H1 (cell line): ENCODE data around the gene ATP5PF. TPM values are rescaled to one million over a fixed set of nuclear protein-coding genes. Genes with fewer than 3 reads are reported as not detected.

ENCODE experiments used
- CTCF ChIA-PET: fragments of 300-600 bp; sonication (Branson Sonifier 250); formaldehyde crosslinking; loops from one replicate; lab custom pipeline; 2021; ENCODE audit not compliant: partially characterized antibody; lab: Charles Lee
- POLR2A ChIA-PET: fragments of 300-600 bp; sonication (Branson Sonifier 250); formaldehyde crosslinking; loops from one replicate; lab custom pipeline; 2021; ENCODE audit warnings: inconsistent platforms; ENCODE audit not compliant: partially characterized antibody; lab: Charles Lee
- DNase-seq, 2 experiments: peaks; one replicate each; pipeline versions ENCODE4 v3.0.0 to v3.0.0-alpha.2; 2010 to 2022; ENCODE audit warnings: low spot score in 2 of 2, low read depth in 1 of 2, mixed read lengths in 1 of 2
- FAIRE-seq: peaks from 2 replicates; lab custom pipeline; 2011; peaks lifted over from hg19 to GRCh38; lab: Jason Lieb, UNC
- H2AFZ ChIP-seq: 2 replicates; pipeline ENCODE4 v1.8.1; 2012; ENCODE audit warnings: low read length, inconsistent platforms
- H2AK5ac ChIP-seq: 2 replicates; pipeline ENCODE4 v1.6.1; 2013; ENCODE audit warnings: low read depth, low read length
- H2BK120ac ChIP-seq: replicated peaks from 2 replicates; pipeline ENCODE3; 2013; ENCODE audit warnings: low read depth, low read length, inconsistent platforms
- H2BK12ac ChIP-seq: 2 replicates; pipeline ENCODE4 v1.6.1; 2013; ENCODE audit warnings: low read depth, low read length
- H2BK15ac ChIP-seq: 2 replicates; pipeline ENCODE4 v1.6.1; 2013; ENCODE audit warnings: low read length
- H2BK20ac ChIP-seq: 2 replicates; pipeline ENCODE4 v1.6.1; 2013; ENCODE audit warnings: low read length
- H2BK5ac ChIP-seq: 2 replicates; pipeline ENCODE4 v1.6.1; 2013; ENCODE audit warnings: low read depth, low read length
- H3K14ac ChIP-seq: 2 replicates; pipeline ENCODE4 v1.6.1; 2013; ENCODE audit warnings: inconsistent platforms; ENCODE audit not compliant: insufficient read length
- H3K18ac ChIP-seq: 2 replicates; pipeline ENCODE4 v1.6.1; 2013; ENCODE audit warnings: low read length; ENCODE audit errors: extremely low read depth
- H3K23ac ChIP-seq: 2 replicates; pipeline ENCODE4 v1.6.1; 2013; ENCODE audit warnings: inconsistent platforms; ENCODE audit not compliant: insufficient read length
- H3K23me2 ChIP-seq: 2 replicates; pipeline ENCODE4 v1.6.1; 2013; ENCODE audit warnings: low read depth, low read length
- H3K27ac ChIP-seq: 2 replicates; pipeline ENCODE4 v1.6.1; 2011; ENCODE audit warnings: low read depth, low read length, inconsistent platforms
- H3K27me3 ChIP-seq, 4 experiments: replicated peaks in 1 of 4; 1 replicate in 1 of 4; 2 replicates in 3 of 4; pipeline versions ENCODE4 v1.6.1 to v1.8.1; 2011 to 2013; ENCODE audit warnings: low read length in 3 of 4, mild to moderate bottlenecking in 3 of 4, inconsistent platforms in 2 of 4, mixed read lengths in 2 of 4, moderate library complexity in 1 of 4; ENCODE audit not compliant: control insufficient read depth in 3 of 4, insufficient read depth in 3 of 4; ENCODE audit errors: extremely low read depth in 1 of 4
- H3K36me3 ChIP-seq, 4 experiments: 2 replicates each; pipeline versions ENCODE4 v1.6.1 to v1.8.1; 2011 to 2013; ENCODE audit warnings: mild to moderate bottlenecking in 4 of 4, low read length in 3 of 4, moderate library complexity in 2 of 4, control low read depth in 1 of 4, inconsistent platforms in 1 of 4; ENCODE audit not compliant: insufficient read depth in 4 of 4, control insufficient read depth in 2 of 4
- H3K4ac ChIP-seq: replicated peaks from 2 replicates; pipeline ENCODE3; 2013; ENCODE audit warnings: low read length, low read depth, mixed read lengths, inconsistent platforms; ENCODE audit not compliant: insufficient read length
- H3K4me1 ChIP-seq, 4 experiments: replicated peaks in 1 of 4; 1 replicate in 1 of 4; 2 replicates in 3 of 4; pipeline versions ENCODE4 v1.6.1 to v1.8.1; 2011 to 2013; ENCODE audit warnings: low read length in 3 of 4, inconsistent platforms in 2 of 4, mixed read lengths in 1 of 4; ENCODE audit not compliant: insufficient read depth in 4 of 4, control insufficient read depth in 3 of 4
- H3K4me2 ChIP-seq, 2 experiments: 2 replicates each; pipeline versions ENCODE4 v1.6.1 to v1.8.1; 2011 to 2013; ENCODE audit warnings: low read depth in 2 of 2, low read length in 2 of 2, control low read depth in 1 of 2, inconsistent platforms in 1 of 2, mild to moderate bottlenecking in 1 of 2; ENCODE audit not compliant: insufficient read depth in 1 of 2
- H3K4me3 ChIP-seq, 4 experiments: fragments of 200-600, 300-600 bp in 1 of 4; sonication (generic), shearing (Covaris generic), sonication (Bioruptor Twin) in 1 of 4; 2 replicates each; pipeline versions ENCODE4 v1.5.1 to v1.8.1; 2011 to 2016; ENCODE audit warnings: low read length in 4 of 4, low read depth in 3 of 4, control low read depth in 2 of 4, inconsistent platforms in 2 of 4, mild to moderate bottlenecking in 2 of 4, mixed read lengths in 1 of 4, moderate library complexity in 1 of 4; ENCODE audit not compliant: insufficient read depth in 2 of 4; ENCODE audit errors: extremely low read depth in 1 of 4
- H3K56ac ChIP-seq: replicated peaks from 2 replicates; pipeline ENCODE3; 2013; ENCODE audit warnings: low read depth, mild to moderate bottlenecking, mixed read lengths, low read length, inconsistent platforms; ENCODE audit not compliant: insufficient read length
- H3K79me1 ChIP-seq: 2 replicates; pipeline ENCODE4 v1.6.1; 2013; ENCODE audit warnings: low read depth, low read length, control low read depth
- H3K79me2 ChIP-seq, 2 experiments: 2 replicates each; pipeline versions ENCODE4 v1.6.1 to v1.8.1; 2012 to 2013; ENCODE audit warnings: low read length in 2 of 2, mild to moderate bottlenecking in 2 of 2, inconsistent platforms in 1 of 2; ENCODE audit not compliant: insufficient read depth in 2 of 2, control insufficient read depth in 1 of 2
- H3K9ac ChIP-seq, 4 experiments: replicated peaks in 1 of 4; 1 replicate in 1 of 4; 2 replicates in 3 of 4; pipeline versions ENCODE4 v1.6.1 to v1.8.1; 2011 to 2013; ENCODE audit warnings: low read depth in 3 of 4, low read length in 3 of 4, control low read depth in 2 of 4, mild to moderate bottlenecking in 2 of 4, moderate library complexity in 2 of 4, inconsistent platforms in 1 of 4; ENCODE audit errors: extremely low read depth in 1 of 4
- H3K9me3 ChIP-seq, 2 experiments: 2 replicates each; pipeline versions ENCODE4 v1.6.1 to v1.8.1; 2012 to 2013; ENCODE audit warnings: mild to moderate bottlenecking in 2 of 2, moderate library complexity in 2 of 2, control low read depth in 1 of 2, inconsistent platforms in 1 of 2, low read depth in 1 of 2, low read length in 1 of 2, mixed read lengths in 1 of 2; ENCODE audit not compliant: insufficient read depth in 2 of 2
- H4K20me1 ChIP-seq, 2 experiments: replicated peaks in 1 of 2; 2 replicates each; pipeline versions ENCODE3 to v1.8.1; 2011 to 2013; ENCODE audit warnings: inconsistent platforms in 2 of 2, low read length in 2 of 2, mild to moderate bottlenecking in 1 of 2; ENCODE audit not compliant: insufficient read depth in 2 of 2, control insufficient read depth in 1 of 2
- H4K5ac ChIP-seq: 2 replicates; pipeline ENCODE4 v1.6.1; 2013; ENCODE audit warnings: low read length, low read depth, mixed read lengths, inconsistent platforms; ENCODE audit not compliant: insufficient read length
- H4K8ac ChIP-seq: 2 replicates; pipeline ENCODE4 v1.8.0; 2013; ENCODE audit warnings: mild to moderate bottlenecking, moderate library complexity, low read length, inconsistent platforms; ENCODE audit not compliant: insufficient read depth; ENCODE audit errors: extremely low read depth
- H4K91ac ChIP-seq: replicated peaks from 2 replicates; pipeline ENCODE3; 2013; ENCODE audit warnings: low read length, mixed read lengths, inconsistent platforms; ENCODE audit not compliant: insufficient read length
- BACH1 ChIP-seq: IDR thresholded peaks from 2 replicates; pipeline ENCODE4 v1.6.1; 2012; ENCODE audit warnings: low read length, improper control_type of control experiment
- CEBPB ChIP-seq: IDR thresholded peaks from 2 replicates; pipeline ENCODE4 v1.6.1; 2012; ENCODE audit warnings: low read depth, low read length
- CTBP2 ChIP-seq: IDR thresholded peaks from 2 replicates; pipeline ENCODE4 v1.7.0; 2011; ENCODE audit warnings: borderline replicate concordance, mild to moderate bottlenecking, moderate library complexity, mixed read lengths, low read length; ENCODE audit not compliant: insufficient read depth, insufficient read length
- GTF2F1 ChIP-seq: IDR thresholded peaks from 2 replicates; pipeline ENCODE4 v1.6.1; 2012; ENCODE audit warnings: low read depth, low read length, improper control_type of control experiment, borderline replicate concordance
- JUND ChIP-seq: IDR thresholded peaks from 2 replicates; pipeline ENCODE4 v1.6.1; 2011; ENCODE audit warnings: mild to moderate bottlenecking, improper control_type of control experiment, low read length
- KDM5A ChIP-seq: fragments of 200-600 bp; IDR thresholded peaks from 2 replicates; pipeline ENCODE4 v1.7.1; 2012; ENCODE audit warnings: mild to moderate bottlenecking, low read length, inconsistent platforms, mixed read lengths
- POLR2A ChIP-seq, 2 experiments: IDR thresholded peaks; 1 replicate in 1 of 2; 2 replicates in 1 of 2; pipeline ENCODE4 v1.6.1; 2011; ENCODE audit warnings: low read depth in 2 of 2, low read length in 2 of 2, mild to moderate bottlenecking in 2 of 2; ENCODE audit errors: control extremely low read depth in 1 of 2
- RAD21 ChIP-seq, 2 experiments: IDR thresholded peaks in 1 of 2; conservative IDR thresholded peaks in 1 of 2; 2 replicates each; pipeline ENCODE4 v1.6.1; 2011; ENCODE audit warnings: low read depth in 2 of 2, low read length in 2 of 2, improper control_type of control experiment in 1 of 2, inconsistent platforms in 1 of 2, mild to moderate bottlenecking in 1 of 2, moderate library complexity in 1 of 2
- TAF7 ChIP-seq: optimal IDR thresholded peaks from 2 replicates; pipeline ENCODE3; 2011; ENCODE audit warnings: low read depth, mild to moderate bottlenecking, inconsistent platforms, low read length, moderate library complexity, borderline replicate concordance
- WGBS, 2 experiments: shearing (Covaris generic) in 1 of 2; methylation state at CpG; one replicate each; pipeline versions ENCODE4 v1.1.6 to v1.1.7; 2013 to 2015; ENCODE audit warnings: low lambda C conversion rate in 2 of 2, mixed read lengths in 2 of 2, inconsistent platforms in 1 of 2, low coverage in 1 of 2, missing lambda C conversion rate in 1 of 2; ENCODE audit not compliant: insufficient replicate concordance in 2 of 2, insufficient coverage in 1 of 2, insufficient read length in 1 of 2; ENCODE audit errors: extremely low coverage in 1 of 2, missing lambda C conversion rate in 1 of 2; 5-methylcytosine and 5-hydroxymethylcytosine counted together
- polyA plus RNA-seq, 7 experiments: library from polyadenylated mRNA; depleted of rRNA in 3 of 7; stranded (reverse) in 5 of 7; unstranded in 2 of 7; fragments of >200 nt in 5 of 7; fragments of 200-250 nt in 2 of 7; gene quantifications; 1 replicate in 5 of 7; 2 replicates in 1 of 7; 4 replicates in 1 of 7; pipeline versions ENCODE4 v1.2.1 to v1.2.3, GENCODE V29; 2011 to 2013; ENCODE audit warnings: missing spikeins in 2 of 7, mixed read lengths in 2 of 7
- total RNA-seq: library from RNA; stranded (reverse); fragmentation: NEBNext Ultra II Directional; extraction: Animal tissue kit (Norgen Biotek cat#: 25700); gene quantifications from 2 replicates; pipeline ENCODE4 v1.2.1, GENCODE V29; 2021
- TF ChIP-seq, protein P1 (sequence below): IDR thresholded peaks from 2 replicates; pipeline ENCODE4 v1.6.1; 2011; ENCODE audit warnings: low read depth, mild to moderate bottlenecking, low read length; ENCODE audit not compliant: insufficient read depth
- TF ChIP-seq, protein P2 (sequence below): IDR thresholded peaks from 2 replicates; pipeline ENCODE4 v1.6.1; 2012; ENCODE audit warnings: inconsistent platforms

Gene ATP5PF
- total and polyA plus RNA-seq, 2 of the 8 experiments (the other 6 are each of a cell fraction or from before 2014, with no cell fraction given), result 135 to 240 TPM

DNA sequence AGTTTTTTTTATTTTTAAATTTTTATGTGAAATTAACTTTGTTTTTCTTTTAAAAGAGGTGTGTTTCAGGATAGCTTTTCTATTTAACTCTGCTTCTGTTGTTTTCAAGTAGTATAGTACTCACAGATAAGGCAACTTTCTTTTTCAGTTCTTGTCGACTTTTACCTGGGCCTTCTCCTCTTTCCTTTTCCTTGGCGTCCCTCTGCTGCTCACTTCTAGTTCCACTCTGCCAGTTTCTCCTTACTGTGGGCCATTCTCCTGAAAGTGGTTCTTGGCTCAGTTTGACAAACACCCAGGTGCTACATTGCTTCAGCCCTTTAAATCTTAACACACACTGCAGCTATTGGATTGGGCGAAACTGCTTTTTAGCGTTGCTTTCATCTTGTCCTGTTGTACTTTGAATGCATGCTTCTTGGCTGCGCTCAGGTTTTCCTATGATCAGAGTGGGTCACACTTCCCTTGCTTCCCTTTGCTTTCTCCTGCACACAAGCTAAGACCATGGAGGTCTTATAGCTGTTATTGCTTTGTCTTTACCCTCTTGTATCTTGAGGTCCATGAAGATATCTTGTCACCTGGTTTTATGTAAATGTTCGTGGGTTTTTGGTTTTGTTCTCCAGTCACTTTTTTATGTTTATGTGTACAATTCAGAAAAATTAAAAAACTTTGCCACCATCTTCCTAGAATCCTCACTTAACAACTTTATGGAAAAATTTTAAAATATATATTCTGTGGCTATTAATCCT, 21.7 kb upstream of the ATP5PF start:
- H4K20me1 ChIP-seq, result no peaks in the 10 kb centered on the region
- H4K8ac ChIP-seq, result no peak overlapping the region
- TF ChIP-seq POLR2A (IDR thresholded peaks at IDR 0.05; ENCODE audit: control extremely low read depth in 1 of 2, low read depth in 2 of 2, low read length in 2 of 2) (no peak), RAD21 (IDR thresholded peaks at IDR 0.05 in 1 of 2, conservative IDR thresholded peaks at IDR 0.05 in 1 of 2; ENCODE audit: low read depth in 2 of 2, low read length in 2 of 2) (no peak), KDM5A (no peak), CEBPB (no peak), GTF2F1 (no peak), TAF7 (no peak), CTBP2 (no peak), JUND (no peak), BACH1 (no peak)
- TF ChIP-seq, protein P1, sequence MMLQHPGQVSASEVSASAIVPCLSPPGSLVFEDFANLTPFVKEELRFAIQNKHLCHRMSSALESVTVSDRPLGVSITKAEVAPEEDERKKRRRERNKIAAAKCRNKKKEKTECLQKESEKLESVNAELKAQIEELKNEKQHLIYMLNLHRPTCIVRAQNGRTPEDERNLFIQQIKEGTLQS, result no peak
- TF ChIP-seq, protein P2, sequence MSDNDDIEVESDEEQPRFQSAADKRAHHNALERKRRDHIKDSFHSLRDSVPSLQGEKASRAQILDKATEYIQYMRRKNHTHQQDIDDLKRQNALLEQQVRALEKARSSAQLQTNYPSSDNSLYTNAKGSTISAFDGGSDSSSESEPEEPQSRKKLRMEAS, result no peak
- H3K56ac ChIP-seq, result no peak overlapping the region
- no peak overlapping the region for H2BK15ac ChIP-seq
- CTCF ChIA-PET, result interaction anchor here (0.5 to 1.5 kb wide), 6 partner anchors 10 to 248 kb away, joined by 3 to 4 read pairs (median 4); no protein-coding TSS in a partner anchor
- peaks cover 2 to 39% (median 16%) of the 10 kb centered on the region in 4 experiments; a peak in 5 of 8 replicates for H3K36me3 ChIP-seq
- no peaks in the 10 kb centered on the region for H3K9me3 ChIP-seq
- FAIRE-seq (no peak), DNase-seq (no peak)
- no peak overlapping the region for H3K4ac ChIP-seq
- H2BK5ac ChIP-seq, result peak overlapping the region; percentile 24; the same call in 1 of the 2 replicates
- H4K91ac ChIP-seq, result no peak overlapping the region
- 93% methylated on average over 6 of the region's 6 CpGs; no CpG with 5 or more reads in 1 of the 2 experiments for WGBS, 2 experiments
- no peak overlapping the region for H3K23ac ChIP-seq
- no peak overlapping the region for H3K4me2 ChIP-seq
- no peak overlapping the region for H3K4me3 ChIP-seq
- no peak overlapping the region for H2AK5ac ChIP-seq
- H2BK20ac ChIP-seq, result no peak overlapping the region
- H3K27ac ChIP-seq, result no peak overlapping the region
- no peaks in the 10 kb centered on the region for H3K79me2 ChIP-seq
- no peak overlapping the region for H2AFZ ChIP-seq
- peaks cover 2% of the 10 kb centered on the region; the same call in 1 of the 2 replicates for H3K79me1 ChIP-seq
- H3K9ac ChIP-seq, result no peak overlapping the region
- POLR2A ChIA-PET, result interaction anchor here (1.1 kb wide), 1 partner anchor 202 kb away, joined by 3 read pairs; no protein-coding TSS in a partner anchor
- no peaks in the 10 kb centered on the region for H3K23me2 ChIP-seq
- H2BK120ac ChIP-seq, result no peak overlapping the region
- H2BK12ac ChIP-seq, result no peak overlapping the region
- no peak overlapping the region for H3K18ac ChIP-seq
- no peaks in the 10 kb centered on the region for H3K4me1 ChIP-seq
- no peak overlapping the region for H3K14ac ChIP-seq
- peaks cover 0 to 1% (median 0%) of the 10 kb centered on the region in 4 experiments; a peak in 1 of 7 replicates for H3K27me3 ChIP-seq
- H4K5ac ChIP-seq, result no peak overlapping the region
